GM21825 (cell line): ENCODE data around the gene VCP.
A peak's percentile ranks its signal among the peaks of the same experiment; 100 is the strongest.

Source experiments
- ATAC-seq: cut with Tn5 transposase; IDR thresholded peaks from one replicate; pipeline ENCODE4 v1.9.1; 2021; ENCODE audit warnings: mild to moderate bottlenecking, moderate library complexity; ENCODE audit not compliant: unreplicated experiment

VCP gene

DNA sequence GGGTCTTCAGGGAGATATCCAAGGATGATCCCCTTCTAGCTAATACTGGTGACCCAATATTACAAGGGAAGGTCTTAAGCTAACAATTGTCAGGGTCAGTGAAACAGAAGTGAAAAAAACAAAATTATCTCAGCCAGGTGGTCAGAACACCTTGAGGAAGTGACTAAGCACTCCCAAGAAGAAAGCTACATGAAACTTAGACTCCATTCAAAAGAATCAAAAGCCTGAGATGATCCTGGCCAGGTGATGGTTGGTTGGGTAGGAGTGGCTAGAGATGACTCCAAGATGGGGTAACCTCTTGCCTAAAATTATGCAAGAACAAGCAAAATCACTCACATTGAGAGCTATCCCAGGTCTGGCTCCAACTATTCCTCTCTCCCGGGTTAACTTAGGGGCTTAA, 5.4 kb downstream of the VCP start:
- ATAC-seq = no peak

DNA sequence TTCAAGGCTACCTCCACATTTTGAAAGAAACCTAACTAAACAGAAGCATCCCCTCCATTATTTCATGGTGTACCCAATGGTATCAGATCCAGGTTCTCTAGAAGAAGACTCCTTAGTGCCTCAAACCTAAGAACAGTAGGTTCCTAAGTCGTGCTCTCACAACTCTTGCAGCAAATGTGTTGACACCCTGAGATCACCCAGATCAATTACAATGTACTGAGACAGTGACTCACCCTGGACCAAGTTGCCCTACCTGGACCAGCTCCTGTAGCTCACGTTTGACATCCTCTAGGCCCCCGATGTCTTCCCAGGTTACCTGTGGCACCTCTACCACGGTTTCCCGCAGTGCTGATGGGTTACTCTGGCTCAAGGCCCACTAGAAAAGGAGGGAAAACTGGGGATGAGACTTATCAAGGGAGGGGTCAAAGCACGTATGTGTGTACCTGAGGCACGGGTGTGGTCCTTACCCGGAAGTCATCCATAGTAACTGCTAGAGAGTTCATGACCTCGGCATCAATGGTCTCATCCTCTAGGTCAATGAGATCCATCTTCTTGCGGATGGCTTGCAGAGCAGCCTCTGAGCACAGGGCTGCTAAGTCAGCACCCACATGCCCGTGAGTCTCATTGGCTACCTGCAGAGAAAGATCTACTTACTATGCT, 11.7 kb downstream of the VCP start:
- ATAC-seq = no peak

DNA sequence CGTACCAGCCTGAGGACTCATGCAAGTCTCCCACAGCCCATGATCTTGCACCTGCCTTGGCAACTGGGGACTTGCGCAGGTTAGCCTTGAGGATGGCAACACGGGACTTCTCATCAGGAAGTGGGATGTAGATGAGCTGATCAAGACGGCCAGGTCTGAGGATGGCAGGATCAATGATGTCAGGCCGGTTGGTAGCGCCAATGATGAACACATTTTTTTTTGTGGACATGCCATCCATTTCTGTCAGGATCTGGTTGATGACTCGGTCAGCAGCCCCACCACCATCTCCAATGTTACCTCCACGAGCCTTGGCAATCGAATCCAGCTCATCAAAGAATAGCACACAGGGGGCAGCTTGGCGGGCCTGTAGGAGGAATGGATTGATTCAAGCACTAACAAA, 13.0 kb downstream of the VCP start:
- no peak for ATAC-seq

DNA sequence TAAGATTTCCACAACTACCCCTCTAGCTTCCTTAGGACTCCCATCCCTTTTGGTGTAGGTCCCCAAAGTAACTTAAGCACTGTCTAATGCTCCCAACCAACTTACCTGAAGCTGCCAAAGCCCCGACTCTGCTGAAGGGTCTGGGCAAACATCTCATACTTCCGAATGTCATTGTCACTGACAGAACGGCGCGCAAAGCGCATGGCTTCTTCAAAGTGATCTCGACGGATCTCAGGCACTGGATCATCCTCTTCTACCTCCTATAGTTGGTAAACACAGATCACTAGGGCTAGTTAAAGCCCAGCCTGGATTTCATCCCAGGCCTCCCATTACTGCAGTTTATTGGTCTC, 15.2 kb downstream of the VCP start:
- ATAC-seq = no peak

DNA sequence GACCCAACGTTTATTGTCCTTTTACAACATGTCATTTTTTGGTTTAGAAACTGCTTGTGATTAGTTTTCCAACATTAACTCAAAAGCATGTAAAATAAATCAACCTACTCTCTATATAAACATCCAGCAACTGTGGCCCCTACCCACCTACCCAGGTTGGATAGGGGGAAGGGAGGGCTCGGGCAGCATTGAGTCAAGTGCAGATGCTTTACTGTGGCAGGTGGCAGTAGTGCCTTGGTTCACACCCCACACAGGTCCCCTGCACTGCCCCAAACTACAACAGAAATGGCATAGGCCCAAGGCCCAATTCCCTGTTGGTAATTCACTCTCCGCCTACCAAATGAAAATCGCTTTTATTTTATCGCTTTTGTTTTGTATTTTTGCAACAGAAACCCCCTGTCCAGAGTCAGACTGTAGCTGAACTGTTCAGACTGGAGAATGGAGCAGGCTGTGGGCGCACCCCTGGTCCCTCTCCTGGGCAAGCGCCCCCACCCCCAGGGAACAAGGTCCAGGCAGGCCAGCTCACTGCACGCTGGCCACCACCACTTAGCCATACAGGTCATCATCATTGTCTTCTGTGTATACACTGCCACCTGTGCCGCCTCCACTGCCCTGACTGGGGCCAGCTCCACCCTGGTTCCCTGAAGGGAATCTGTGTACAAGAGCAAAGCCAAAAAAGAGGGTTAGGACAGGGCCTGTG, 15.7 kb downstream of the VCP start:
- no peak for ATAC-seq

DNA sequence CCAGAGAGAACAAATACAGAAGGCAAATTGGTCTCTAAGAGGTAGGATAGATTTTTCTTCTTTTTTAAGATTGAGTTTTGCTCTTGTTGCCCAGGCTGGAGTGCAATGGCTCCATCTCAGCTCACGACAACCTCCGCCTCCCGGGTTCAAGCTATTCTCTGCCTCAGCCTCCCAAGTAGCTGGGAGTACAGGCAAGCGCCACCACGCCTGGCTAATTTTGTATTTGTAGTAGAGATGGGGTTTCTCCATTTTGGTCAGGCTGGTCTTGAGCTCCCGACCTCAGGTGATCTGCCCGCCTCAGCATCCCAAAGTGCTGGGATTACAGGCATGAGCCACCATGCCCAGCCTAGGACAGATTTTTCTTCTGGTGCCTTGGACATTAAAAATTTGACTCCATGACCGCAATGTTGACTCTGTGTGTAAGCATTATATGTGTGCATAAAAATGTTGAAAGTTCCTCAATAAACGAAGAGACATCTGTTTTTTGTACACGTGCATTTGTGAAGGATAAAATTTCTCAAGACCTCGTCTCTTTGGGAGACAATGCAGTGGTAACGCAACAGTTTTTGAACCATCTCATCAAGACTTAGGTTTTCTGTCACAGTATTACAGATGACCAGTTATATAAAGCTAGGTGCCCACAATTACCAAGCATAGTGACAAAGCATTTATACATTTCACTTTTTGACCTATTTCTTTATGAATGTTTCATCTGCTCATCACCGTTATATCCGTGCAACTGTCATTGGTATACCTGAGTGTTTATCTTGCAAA, 17.4 kb downstream of the VCP start:
- ATAC-seq = no peak

DNA sequence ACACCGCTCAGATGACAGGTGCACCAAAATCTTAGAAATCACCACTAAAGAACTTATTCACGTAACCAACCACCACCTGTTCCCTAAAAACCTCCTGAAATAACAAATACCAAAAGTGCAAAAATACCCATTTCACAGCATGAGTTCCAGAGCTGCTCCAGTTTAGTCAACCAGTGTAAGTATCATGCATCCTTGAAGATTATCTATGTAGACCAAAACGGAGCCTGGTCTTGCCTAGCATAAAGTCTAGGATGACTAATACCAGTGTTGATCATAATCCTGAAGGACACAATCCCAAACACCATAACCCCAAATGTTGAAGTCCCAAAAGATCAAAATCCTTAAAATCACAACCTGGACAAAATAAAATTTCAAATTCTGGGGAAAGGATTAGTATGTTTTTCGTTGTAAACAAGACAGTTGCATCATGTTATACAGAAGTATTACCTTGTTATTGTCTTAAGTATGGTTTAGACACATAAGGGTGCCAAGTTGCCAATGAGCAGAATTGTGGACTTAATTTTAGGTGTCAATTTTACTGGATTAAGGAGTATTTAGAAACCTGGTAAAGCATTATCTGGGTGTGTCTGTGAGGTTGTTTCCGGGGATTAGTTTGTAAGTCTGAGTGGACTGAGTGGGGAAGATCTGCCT, 18.1 kb downstream of the VCP start:
- ATAC-seq = no peak

DNA sequence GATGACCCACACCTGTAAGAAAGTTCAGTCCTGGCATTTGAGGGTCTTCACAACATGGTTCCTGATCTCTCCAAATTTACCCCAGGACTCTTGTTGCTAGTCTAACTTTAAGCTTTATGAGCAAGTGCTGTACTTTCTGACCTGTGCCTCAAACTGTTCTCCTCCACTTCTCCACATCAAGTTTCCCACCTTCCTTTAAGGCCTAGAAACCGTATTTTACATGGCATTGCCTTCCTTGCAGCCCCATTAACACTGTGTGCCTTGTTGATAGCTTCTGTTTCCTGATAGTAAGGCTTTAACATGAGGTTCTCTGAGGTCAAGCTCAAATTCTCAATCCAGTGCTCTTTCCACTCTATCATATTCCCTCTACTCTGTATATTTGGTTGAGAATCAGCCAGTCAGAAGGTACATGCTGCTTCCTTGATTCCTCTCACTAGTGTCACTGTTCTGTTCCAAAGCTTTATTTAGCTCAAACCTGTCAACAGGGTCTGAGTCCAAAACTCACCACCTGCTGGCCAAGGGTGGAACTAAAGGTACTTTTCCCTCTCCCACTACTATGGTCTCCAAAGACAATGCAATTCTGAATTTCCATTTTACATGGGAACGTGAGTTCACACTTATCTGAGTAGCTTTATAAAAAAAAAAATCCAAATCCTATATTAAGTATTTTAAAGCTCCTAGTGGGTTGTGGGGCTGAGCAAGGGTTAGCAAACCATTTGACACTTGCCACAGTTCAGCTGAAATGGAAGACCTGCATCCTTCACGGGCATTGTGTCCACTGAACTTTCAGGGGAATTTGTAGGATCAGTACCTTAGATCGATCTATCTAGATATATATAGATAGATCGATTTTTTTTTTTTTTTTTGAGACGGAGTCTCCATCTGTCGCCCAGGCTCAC, 21.1 kb downstream of the VCP start:
- ATAC-seq = peak; percentile 73

DNA sequence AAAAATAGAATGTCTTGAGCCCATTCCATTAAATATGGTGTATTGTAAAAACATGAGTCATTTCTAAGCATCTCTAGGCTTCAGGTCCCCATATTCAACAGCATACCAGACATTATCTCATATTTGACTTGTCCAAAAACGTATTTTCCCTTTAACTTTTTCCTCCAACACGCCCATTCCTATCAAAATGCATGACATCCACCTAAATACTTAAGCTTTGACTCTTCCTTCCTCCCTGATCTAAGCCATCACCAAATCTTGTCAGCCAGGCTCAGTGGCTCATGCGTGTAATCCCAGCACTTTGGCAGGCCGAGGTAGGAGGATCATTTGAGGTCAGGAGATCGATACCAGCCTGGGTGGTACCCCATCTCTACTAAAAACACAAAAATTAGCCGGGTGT, 23.9 kb downstream of the VCP start:
- ATAC-seq = no peak

DNA sequence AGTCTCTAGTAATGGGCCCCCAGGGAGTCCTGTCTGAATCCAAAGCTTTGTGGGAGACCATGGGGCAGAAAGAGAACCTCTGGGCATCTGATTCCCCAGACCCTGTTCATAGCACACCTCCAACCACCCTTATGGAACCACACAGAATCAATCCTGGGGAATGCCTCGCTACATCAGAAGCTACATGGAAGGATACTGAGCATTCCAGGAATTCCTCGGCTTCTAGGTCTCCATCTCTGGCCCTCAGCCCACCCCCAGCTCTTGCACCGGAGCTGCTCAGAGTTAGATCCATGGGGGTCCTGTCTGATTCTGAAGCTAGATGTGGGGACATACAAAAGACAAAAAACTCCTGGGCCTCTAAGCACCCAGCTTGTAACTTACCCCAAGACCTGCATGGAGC, 28.4 kb downstream of the VCP start:
- ATAC-seq = no peak

DNA sequence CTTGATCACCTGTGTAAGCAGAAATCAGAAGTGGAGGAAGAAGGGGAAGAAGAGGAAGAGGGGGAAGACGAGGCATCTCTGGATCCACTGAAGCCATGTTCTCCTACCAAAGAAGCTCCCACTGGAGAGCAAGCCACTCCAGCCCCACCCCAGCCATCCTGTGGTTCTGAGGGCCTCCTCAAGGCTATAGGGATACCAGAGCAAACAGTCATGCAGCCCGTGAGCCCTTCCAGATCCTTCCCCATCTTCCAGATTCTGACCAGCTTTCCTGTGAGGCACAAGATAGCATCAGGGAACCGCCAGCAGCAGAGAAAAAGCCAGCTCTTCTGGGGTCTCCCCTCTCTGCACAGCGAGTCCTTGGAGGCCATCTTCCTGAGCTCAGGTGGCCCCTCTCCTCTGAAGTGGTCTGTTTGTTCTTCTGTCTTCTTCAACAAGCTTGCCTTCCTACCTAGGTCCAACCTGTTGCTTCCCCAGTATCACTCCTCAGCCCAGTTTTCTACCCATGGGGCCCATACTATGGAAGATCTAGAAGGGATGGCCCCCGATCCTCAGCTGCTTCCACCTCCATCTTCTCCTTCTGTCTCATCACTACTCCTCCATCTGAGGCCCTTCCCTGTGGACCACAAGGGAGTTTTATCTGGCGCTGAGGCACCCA, 29.4 kb downstream of the VCP start:
- no peak for ATAC-seq

DNA sequence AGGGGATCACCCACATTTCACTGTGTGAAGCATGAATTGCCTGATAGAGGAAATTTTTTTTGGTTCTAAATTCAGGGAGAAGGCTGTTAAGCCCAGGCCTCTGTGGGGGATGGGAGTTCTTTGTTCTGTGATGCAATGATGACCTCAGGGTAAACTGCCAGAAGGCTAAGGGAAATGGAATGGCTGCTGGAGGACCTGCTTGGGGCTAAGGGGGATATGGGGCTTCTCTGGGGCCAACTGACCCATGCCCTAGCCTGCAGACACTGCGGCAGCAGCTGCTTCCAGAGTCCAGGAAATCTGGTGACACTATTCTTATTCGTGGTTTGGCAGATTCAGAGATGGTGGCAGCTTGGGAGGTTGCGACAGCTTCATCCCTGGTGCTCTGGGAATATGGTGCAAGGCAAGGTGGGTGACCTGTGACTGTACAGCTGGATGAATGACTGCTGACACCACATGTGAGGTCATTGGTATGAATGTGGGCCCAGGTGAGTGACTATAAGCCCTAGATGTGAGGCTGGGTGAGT, 30.3 kb downstream of the VCP start:
- no peak for ATAC-seq

DNA sequence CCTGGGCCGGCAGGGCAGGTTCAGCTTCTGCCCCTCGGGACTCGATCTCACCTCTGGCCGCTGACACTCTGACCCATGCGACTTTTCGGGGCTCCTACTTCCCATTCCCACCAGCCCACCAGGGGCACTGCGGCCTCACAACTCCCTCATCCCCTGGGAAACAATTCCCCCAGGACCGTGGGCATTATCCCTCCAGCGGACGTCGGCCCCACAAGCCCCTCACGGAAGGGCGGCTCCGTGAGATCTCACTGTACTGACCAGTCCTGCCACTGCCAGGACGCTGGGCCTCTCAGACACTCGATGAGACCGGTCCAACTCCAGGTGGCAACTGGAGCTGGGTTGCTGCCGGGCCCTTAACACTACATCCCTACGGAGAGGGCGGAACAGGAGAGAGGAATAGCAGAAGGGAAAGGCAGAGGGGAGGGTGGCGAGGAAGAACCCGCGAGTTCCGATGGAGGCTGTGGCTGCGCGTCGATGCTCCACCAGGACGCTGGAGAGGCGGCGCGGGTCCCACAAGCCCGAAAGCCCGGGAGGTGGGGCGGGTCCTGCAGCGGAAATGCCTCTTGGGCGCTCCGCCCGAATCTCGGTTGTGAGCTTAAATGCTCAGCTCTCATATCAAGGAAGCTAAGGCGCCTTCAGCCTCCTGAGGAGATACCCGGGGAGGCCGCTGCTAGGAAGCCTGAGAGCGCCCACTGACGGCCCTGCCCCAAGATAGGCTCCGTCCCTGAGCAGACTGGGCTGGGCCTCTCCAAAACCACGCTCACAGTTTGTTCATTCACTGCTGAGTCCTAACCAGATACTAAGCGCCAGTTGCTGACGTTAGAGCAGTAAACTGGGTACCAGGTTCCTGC, 36.3 kb downstream of the VCP start:
- no peak for ATAC-seq

DNA sequence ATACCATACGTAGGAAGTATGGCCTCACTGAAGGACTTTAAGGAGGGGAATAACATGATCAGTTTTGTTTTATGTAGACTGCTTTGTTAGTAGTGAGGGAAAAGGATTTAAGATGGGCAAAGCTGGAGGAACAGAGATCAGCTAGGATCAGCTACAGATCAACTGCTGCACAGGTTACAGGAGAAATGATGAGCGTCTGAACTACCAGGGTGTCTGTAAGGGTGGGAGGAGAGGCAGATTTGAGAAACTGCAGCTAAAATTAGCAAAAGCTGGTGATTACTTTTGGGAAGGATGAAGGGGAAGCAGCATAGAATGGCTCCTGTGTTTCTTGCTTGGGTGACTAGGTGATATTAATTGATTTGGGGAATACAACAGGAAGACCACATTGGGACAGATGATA, 39.3 kb downstream of the VCP start:
- no peak for ATAC-seq

DNA sequence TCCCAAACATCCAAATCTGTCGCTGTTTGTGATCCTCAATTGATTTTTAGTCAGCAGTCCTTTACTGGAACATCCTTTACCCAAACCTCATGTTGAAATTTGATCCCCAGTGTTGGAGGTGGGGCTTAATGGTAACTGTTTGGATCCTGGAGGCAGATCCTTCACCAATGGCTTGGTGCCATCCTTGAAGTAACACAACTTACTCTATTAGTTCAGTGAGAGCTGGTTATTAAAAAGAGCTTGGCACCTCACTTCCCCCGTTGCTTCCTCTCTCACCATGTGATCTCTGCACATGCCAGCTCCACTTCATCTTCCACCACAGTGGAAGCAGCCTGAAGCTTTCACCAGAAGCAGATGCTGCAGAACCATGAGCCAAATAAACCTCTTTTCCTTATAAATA, 42.6 kb downstream of the VCP start:
- ATAC-seq = no peak

DNA sequence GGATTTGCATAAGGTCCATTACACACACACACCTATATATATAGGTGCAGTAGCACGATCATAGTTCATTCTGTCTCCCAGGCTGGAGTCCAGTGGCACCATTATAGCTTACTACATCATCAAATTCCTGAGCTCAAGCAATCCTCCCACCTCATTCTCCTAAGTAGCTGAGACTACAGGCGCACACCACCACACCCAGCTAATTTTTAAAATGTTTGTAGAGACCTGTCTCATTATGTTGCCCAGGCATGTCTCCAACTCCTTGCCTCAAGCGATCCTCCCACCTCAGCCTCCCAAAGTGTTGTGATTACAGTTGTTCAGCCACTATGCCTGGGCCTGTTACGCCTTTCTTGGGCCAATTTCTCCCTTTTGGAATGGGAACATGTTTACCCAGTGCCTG, 43.2 kb downstream of the VCP start:
- ATAC-seq = no peak

DNA sequence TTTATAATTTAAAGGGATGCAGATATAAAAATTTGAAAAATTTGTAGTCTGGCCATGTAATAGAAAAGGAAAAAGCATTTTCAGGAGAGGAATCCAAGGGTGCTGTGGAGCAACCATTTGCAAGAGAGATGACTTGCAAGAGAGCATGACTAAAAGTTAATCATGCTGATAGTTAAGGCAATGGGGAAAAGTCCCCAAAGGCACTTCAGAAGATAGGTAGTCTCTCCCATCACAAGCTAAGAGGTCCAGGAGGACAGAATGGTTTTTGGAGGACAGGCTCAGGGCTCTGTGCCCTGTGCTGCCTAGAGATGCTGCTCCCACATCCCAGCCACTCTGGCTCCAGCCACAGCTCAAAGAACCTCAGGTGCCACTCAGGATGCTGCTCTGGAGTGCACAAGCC, 44.1 kb downstream of the VCP start:
- no peak for ATAC-seq

DNA sequence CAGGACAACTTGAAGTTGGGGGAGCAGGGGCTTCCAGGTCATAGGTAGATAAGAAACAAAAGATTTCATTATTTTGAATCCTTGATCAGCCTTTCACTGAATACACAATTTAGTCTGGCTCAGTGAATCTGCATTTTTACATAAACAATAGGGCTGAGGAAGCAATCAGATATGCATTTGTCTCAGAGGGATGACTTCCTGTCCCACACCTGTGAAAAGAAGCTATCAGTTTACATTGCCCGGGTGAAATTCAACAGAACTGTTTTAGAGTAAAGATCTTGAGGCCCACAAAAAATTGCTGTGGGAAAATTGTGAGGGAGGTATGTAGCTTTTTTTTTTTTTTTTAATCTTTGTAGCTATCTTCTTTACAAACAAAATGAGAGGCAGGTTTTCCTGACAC, 44.6 kb downstream of the VCP start:
- no peak for ATAC-seq

DNA sequence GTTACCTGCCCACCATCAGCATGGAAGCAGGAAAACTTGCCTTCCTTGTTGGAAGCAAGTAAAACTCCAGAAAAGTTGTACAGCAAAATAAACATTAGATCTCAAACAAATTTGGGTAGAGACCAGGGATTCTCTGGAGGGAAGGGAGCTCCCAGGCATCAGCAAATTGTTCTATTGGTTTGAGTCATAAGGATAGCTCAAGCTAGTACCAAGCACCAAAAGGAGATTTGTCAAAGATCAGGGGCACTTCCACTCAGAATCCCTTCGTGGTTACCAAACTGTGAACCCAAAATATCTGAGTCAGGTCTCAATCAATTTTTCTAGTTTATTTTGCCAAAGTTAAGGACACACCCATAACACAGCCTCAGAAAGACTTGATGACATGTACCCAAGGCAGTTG, 45.1 kb downstream of the VCP start:
- ATAC-seq = no peak
